Vagina (tissue), 2 donors: Measurements from ENCODE around the gene TOLLIP. TPM values are rescaled to one million over a fixed set of nuclear protein-coding genes. Genes with fewer than 3 reads are reported as not detected.
A peak's percentile ranks its signal among the peaks of the same experiment; 100 is the strongest.

Experiments
- DNase-seq, 2 donors: peaks; one replicate each; pipeline ENCODE4 v3.0.0-alpha.2; 2017; ENCODE audit errors: extremely low spot score in 2 of 2
- H3K27ac ChIP-seq: fragments of 200-600 bp; sonication (generic); one replicate; pipeline ENCODE4 v1.5.1; 2019
- H3K27me3 ChIP-seq: fragments of 200-600 bp; sonication (generic); one replicate; pipeline ENCODE4 v1.5.1; 2019
- H3K36me3 ChIP-seq, 2 donors: fragments of 200-600 bp; sonication (generic); one replicate each; pipeline ENCODE4 v1.5.1; 2017 to 2019
- H3K4me1 ChIP-seq: fragments of 200-600 bp; sonication (generic); one replicate; pipeline ENCODE4 v1.5.1; 2019
- H3K4me3 ChIP-seq, 2 donors: fragments of 200-600 bp; sonication (generic); 1 replicate in 1 of 2; 2 replicates in 1 of 2; pipeline ENCODE4 v1.5.1; 2016 to 2019
- H3K9me3 ChIP-seq: fragments of 200-600 bp; sonication (generic); one replicate; pipeline ENCODE4 v1.5.1; 2019
- CTCF ChIP-seq, 3 experiments: fragments of 450-650 bp in 2 of 3; fragments of 200-600 bp in 1 of 3; sonication (generic) in 1 of 3; IDR thresholded peaks; one replicate each; pipeline ENCODE4 v1.5.1; 2017 to 2019; ENCODE audit warnings: antibody characterized with exemption in 3 of 3, mild to moderate bottlenecking in 2 of 3, moderate library complexity in 2 of 3
- POLR2A ChIP-seq, 2 donors: fragments of 450-650 bp; IDR thresholded peaks; one replicate each; pipeline ENCODE4 v1.6.1; 2017; ENCODE audit warnings: antibody characterized with exemption in 2 of 2, mild to moderate bottlenecking in 2 of 2, moderate library complexity in 2 of 2
- POLR2AphosphoS5 ChIP-seq, 2 donors: sonication (generic); formaldehyde crosslinking; IDR thresholded peaks; one replicate each; pipeline ENCODE4 v1.9.0; 2017; ENCODE audit warnings: antibody characterized with exemption in 2 of 2, mild to moderate bottlenecking in 2 of 2, low read depth in 1 of 2; ENCODE audit not compliant: insufficient read depth in 1 of 2
- intact Hi-C: fragments of 100-400 bp; cut with DNase I; formaldehyde crosslinking; loops from one replicate; pipeline ENCODE4 v1.15.1; 2023
- total RNA-seq: library from RNA; depleted of rRNA; stranded (reverse); fragments of >200 nt; gene quantifications from one replicate; pipeline ENCODE4 v1.2.3, GENCODE V29; 2016

Gene TOLLIP
- total RNA-seq, 1 donor from 2014 or later, result 52.5 TPM

GRCh38 chr11:1302461-1303125, 6.8 kb downstream of the TOLLIP start:
- H3K36me3 ChIP-seq, result peaks cover 0 to 13% of the 10 kb centered on the region in 2 donors
- no peaks in the 10 kb centered on the region for H3K27me3 ChIP-seq
- H3K4me1 ChIP-seq, result peaks cover 97% of the 10 kb centered on the region
- intact Hi-C loops, result loop anchor here (10.0 kb wide), 1 partner anchor 212 kb away; no protein-coding TSS in a partner anchor
- no peaks in the 10 kb centered on the region for H3K9me3 ChIP-seq
- DNase-seq, result peak in 1 of 2 donors; percentile 64
- no peak overlapping the region for H3K4me3 ChIP-seq
- H3K27ac ChIP-seq, result no peak overlapping the region
- TF ChIP-seq POLR2AphosphoS5 (IDR thresholded peaks at IDR 0.05; ENCODE audit: insufficient read depth in 1 of 2, low read depth in 1 of 2) (no peak), POLR2A (IDR thresholded peaks at IDR 0.05) (no peak), CTCF (IDR thresholded peaks at IDR 0.05) (no peak)

- no peak overlapping the region for H3K4me3 ChIP-seq
- peaks cover 0 to 13% of the 10 kb centered on the region in 2 donors for H3K36me3 ChIP-seq
- H3K9me3 ChIP-seq, result no peaks in the 10 kb centered on the region
- H3K27ac ChIP-seq, result no peak overlapping the region
- peak in 1 of 2 donors; percentile 83 for DNase-seq
- no peaks in the 10 kb centered on the region for H3K27me3 ChIP-seq
- no peak for TF ChIP-seq POLR2A (IDR thresholded peaks at IDR 0.05)
- TF ChIP-seq POLR2AphosphoS5 (IDR thresholded peaks at IDR 0.05; ENCODE audit: insufficient read depth in 1 of 2, low read depth in 1 of 2), result no peak
- no peak for TF ChIP-seq CTCF (IDR thresholded peaks at IDR 0.05)
- H3K4me1 ChIP-seq, result peaks cover 93% of the 10 kb centered on the region
- intact Hi-C loops, result loop anchor here (10.0 kb wide), 1 partner anchor 213 kb away; no protein-coding TSS in a partner anchor
Measured at GRCh38 chr11:1302041-1302460, 7.4 kb downstream of the TOLLIP start.

- Histone ChIP-seq H3K4me1 (peaks cover 87% of the 10 kb centered on the region), H3K36me3 (peaks cover 0 to 13% of the 10 kb centered on the region in 2 donors), H3K9me3 (no peaks in the 10 kb centered on the region), H3K27ac (no peak overlapping the region), H3K27me3 (no peaks in the 10 kb centered on the region), H3K4me3 (no peak overlapping the region)
- TF ChIP-seq CTCF (IDR thresholded peaks at IDR 0.05) (no peak), POLR2AphosphoS5 (IDR thresholded peaks at IDR 0.05; ENCODE audit: insufficient read depth in 1 of 2, low read depth in 1 of 2) (no peak), POLR2A (IDR thresholded peaks at IDR 0.05) (no peak)
- no peak for DNase-seq
- intact Hi-C loops, result loop anchor here (10.0 kb wide), 1 partner anchor 213 kb away; no protein-coding TSS in a partner anchor
Measured at GRCh38 chr11:1301220-1302000, 8.0 kb downstream of the TOLLIP start.

- Histone ChIP-seq H3K4me1 (peaks cover 79% of the 10 kb centered on the region), H3K27ac (no peak overlapping the region), H3K36me3 (peaks cover 0 to 11% of the 10 kb centered on the region in 2 donors), H3K4me3 (no peak overlapping the region), H3K27me3 (no peaks in the 10 kb centered on the region), H3K9me3 (no peaks in the 10 kb centered on the region)
- intact Hi-C loops, result loop anchor here (10.0 kb wide), 1 partner anchor 214 kb away; no protein-coding TSS in a partner anchor
- DNase-seq, result peak in 1 of 2 donors; percentile 76
- TF ChIP-seq CTCF (IDR thresholded peaks at IDR 0.05) (no peak), POLR2AphosphoS5 (IDR thresholded peaks at IDR 0.05; ENCODE audit: insufficient read depth in 1 of 2, low read depth in 1 of 2) (no peak), POLR2A (IDR thresholded peaks at IDR 0.05) (no peak)
Measured at GRCh38 chr11:1300569-1301187, 8.8 kb downstream of the TOLLIP start.
